Large intestine (tissue), 3 donors: ENCODE results near the gene COL27A1. TPM values are rescaled to one million over a fixed set of nuclear protein-coding genes. Genes with fewer than 3 reads are reported as not detected.
"Not testable (repeated sequence)": the region's sequence is repeated elsewhere in the genome, so short reads cannot be mapped to it uniquely, and the experiment has no call there.

Source experiments
- DNase-seq, 2 donors: peaks; one replicate each; pipeline versions ENCODE4 v3.0.0 to v3.0.0-alpha.2; 2013
- H3K27ac ChIP-seq: one replicate; pipeline ENCODE4 v1.5.1; 2013; ENCODE audit warnings: low read length
- H3K27me3 ChIP-seq: 2 replicates; pipeline ENCODE4 v1.6.1; 2013; ENCODE audit warnings: low read length; ENCODE audit not compliant: control insufficient read depth, insufficient read depth
- H3K36me3 ChIP-seq: 2 replicates; pipeline ENCODE4 v1.6.1; 2013; ENCODE audit warnings: low read length; ENCODE audit not compliant: control insufficient read depth, insufficient read depth
- H3K4me1 ChIP-seq: one replicate; pipeline ENCODE4 v1.6.1; 2013; ENCODE audit warnings: low read length; ENCODE audit not compliant: control insufficient read depth, insufficient read depth
- H3K4me3 ChIP-seq: one replicate; pipeline ENCODE4 v1.5.1; 2013; ENCODE audit warnings: low read length
- H3K9me3 ChIP-seq: one replicate; pipeline ENCODE4 v1.6.1; 2013; ENCODE audit warnings: mild to moderate bottlenecking, low read depth, low read length, moderate library complexity; ENCODE audit not compliant: control insufficient read depth
- WGBS: methylation state at CpG from one replicate; pipeline ENCODE4 v1.1.5; 2013; ENCODE audit warnings: low lambda C conversion rate; ENCODE audit not compliant: insufficient coverage; 5-methylcytosine and 5-hydroxymethylcytosine counted together
- polyA plus RNA-seq: library from polyadenylated mRNA; unstranded; fragments of 120-200 nt; gene quantifications from one replicate; pipeline ENCODE4 v1.2.1, GENCODE V29; 2013

Gene COL27A1
- polyA plus RNA-seq, 1 donor: 117 TPM

- Histone ChIP-seq H3K4me1 (peaks cover 50% of the 10 kb centered on the region), H3K27ac (no peak overlapping the region), H3K36me3 (no peaks in the 10 kb centered on the region), H3K4me3 (no peak overlapping the region), H3K27me3 (no peaks in the 10 kb centered on the region), H3K9me3 (no peaks in the 10 kb centered on the region)
- peak in 1 of 2 donors; percentile 58 for DNase-seq
- no CpG with 5 or more reads among the region's 9 CpGs for WGBS
Observed at GRCh38 chr9:114123031-114123977, 32.0 kb upstream of the COL27A1 start.

- 50% methylated on average over 1 of the region's 1 CpG for WGBS
- no peaks in the 10 kb centered on the region for H3K36me3 ChIP-seq
Observed at GRCh38 chr9:114124138-114124537, 31.2 kb upstream of the COL27A1 start.

GRCh38 chr9:114124666-114125475, 30.5 kb upstream of the COL27A1 start:
- Histone ChIP-seq H3K4me1 (peaks cover 36% of the 10 kb centered on the region), H3K9me3 (no peaks in the 10 kb centered on the region), H3K27me3 (no peaks in the 10 kb centered on the region), H3K4me3 (no peak overlapping the region), H3K27ac (no peak overlapping the region), H3K36me3 (no peaks in the 10 kb centered on the region)
- DNase-seq: no peak
- WGBS: no CpG with 5 or more reads among the region's 13 CpGs

More at GRCh38 chr9:114124138-114124537, 31.2 kb upstream of the COL27A1 start:
- Histone ChIP-seq H3K27ac (no peak overlapping the region), H3K4me1 (peaks cover 42% of the 10 kb centered on the region), H3K4me3 (no peak overlapping the region), H3K27me3 (no peaks in the 10 kb centered on the region), H3K9me3 (no peaks in the 10 kb centered on the region)
- no peak for DNase-seq

- Histone ChIP-seq H3K27me3 (no peaks in the 10 kb centered on the region), H3K4me1 (peaks cover 30% of the 10 kb centered on the region), H3K36me3 (no peaks in the 10 kb centered on the region), H3K4me3 (no peak overlapping the region), H3K9me3 (no peaks in the 10 kb centered on the region), H3K27ac (no peak overlapping the region)
- no CpG with 5 or more reads among the region's 10 CpGs for WGBS
- DNase-seq: no peak
Observed at GRCh38 chr9:114125476-114126013, 29.8 kb upstream of the COL27A1 start.

- H3K27ac ChIP-seq: no peak overlapping the region
Observed at GRCh38 chr9:114126247-114127060, 28.9 kb upstream of the COL27A1 start.

GRCh38 chr9:114128759-114129158, 26.6 kb upstream of the COL27A1 start:
- not testable (repeated sequence) for H3K27ac ChIP-seq, DNase-seq, H3K27me3 ChIP-seq, H3K4me3 ChIP-seq, H3K36me3 ChIP-seq, H3K9me3 ChIP-seq
- WGBS: 83% methylated on average over 1 of the region's 3 CpGs
- peaks cover 11% of the 10 kb centered on the region for H3K4me1 ChIP-seq

More at GRCh38 chr9:114126247-114127060, 28.9 kb upstream of the COL27A1 start:
- no peak for DNase-seq
- no CpG with 5 or more reads among the region's 13 CpGs for WGBS
- Histone ChIP-seq H3K4me1 (peaks cover 24% of the 10 kb centered on the region), H3K4me3 (no peak overlapping the region), H3K36me3 (no peaks in the 10 kb centered on the region), H3K27me3 (no peaks in the 10 kb centered on the region), H3K9me3 (no peaks in the 10 kb centered on the region)

GRCh38 chr9:114130141-114130540, 25.2 kb upstream of the COL27A1 start:
- no peaks in the 10 kb centered on the region for H3K4me1 ChIP-seq
- no peaks in the 10 kb centered on the region for H3K27me3 ChIP-seq
- no peak for DNase-seq
- no peak overlapping the region for H3K27ac ChIP-seq
- no peaks in the 10 kb centered on the region for H3K36me3 ChIP-seq
- no CpG with 5 or more reads among the region's 7 CpGs for WGBS
- no peak overlapping the region for H3K4me3 ChIP-seq
- H3K9me3 ChIP-seq: no peaks in the 10 kb centered on the region

GRCh38 chr9:114130624-114131277, 24.6 kb upstream of the COL27A1 start:
- H3K36me3 ChIP-seq: no peaks in the 10 kb centered on the region
- no peaks in the 10 kb centered on the region for H3K27me3 ChIP-seq
- DNase-seq: no peak
- H3K27ac ChIP-seq: no peak overlapping the region
- 88% methylated on average over 1 of the region's 4 CpGs for WGBS
- no peaks in the 10 kb centered on the region for H3K9me3 ChIP-seq
- no peaks in the 10 kb centered on the region for H3K4me1 ChIP-seq
- no peak overlapping the region for H3K4me3 ChIP-seq

- no peak for DNase-seq
- Histone ChIP-seq H3K27me3 (no peaks in the 10 kb centered on the region), H3K4me1 (no peaks in the 10 kb centered on the region), H3K4me3 (no peak overlapping the region), H3K36me3 (no peaks in the 10 kb centered on the region), H3K27ac (no peak overlapping the region), H3K9me3 (no peaks in the 10 kb centered on the region)
- no CpG with 5 or more reads among the region's 10 CpGs for WGBS
Observed at GRCh38 chr9:114131808-114132549, 23.4 kb upstream of the COL27A1 start.
